Lower leg skin (tissue), 3 donors: Measurements from ENCODE around the gene RAB40AL.

Source experiments
- POLR2A ChIP-seq, 2 donors: fragments of 450-650 bp; IDR thresholded peaks; one replicate each; pipeline ENCODE4 v1.6.1; 2016 to 2017; ENCODE audit warnings: antibody characterized with exemption in 2 of 2, mild to moderate bottlenecking in 1 of 2, moderate library complexity in 1 of 2
- TF ChIP-seq, protein P1 (sequence below), 3 donors: fragments of 450-650 bp; IDR thresholded peaks; one replicate each; pipeline ENCODE4 v1.5.1; 2016; ENCODE audit warnings: antibody characterized with exemption in 3 of 3, mild to moderate bottlenecking in 3 of 3, moderate library complexity in 2 of 3

DNA sequence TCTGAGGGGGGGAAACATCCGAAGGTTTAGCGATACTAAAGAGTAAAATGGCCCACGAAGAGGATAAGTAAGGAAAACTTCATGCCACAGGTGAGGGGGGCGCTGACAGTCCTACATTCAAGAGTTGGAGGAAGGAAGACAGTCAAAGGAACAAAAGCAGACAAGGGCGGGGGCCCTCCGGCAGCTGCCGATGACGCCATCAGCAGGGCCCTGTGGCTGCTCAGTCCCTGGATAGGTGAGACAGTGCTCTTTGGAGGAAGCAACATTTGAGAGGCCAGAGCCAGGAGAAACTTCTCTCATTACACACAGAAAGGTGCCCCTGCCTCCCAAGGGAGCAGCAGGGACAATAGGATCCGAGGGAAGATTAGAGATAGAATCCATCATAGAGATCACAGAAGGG, 41.5 kb downstream of the RAB40AL start:
- TF ChIP-seq, protein P1, sequence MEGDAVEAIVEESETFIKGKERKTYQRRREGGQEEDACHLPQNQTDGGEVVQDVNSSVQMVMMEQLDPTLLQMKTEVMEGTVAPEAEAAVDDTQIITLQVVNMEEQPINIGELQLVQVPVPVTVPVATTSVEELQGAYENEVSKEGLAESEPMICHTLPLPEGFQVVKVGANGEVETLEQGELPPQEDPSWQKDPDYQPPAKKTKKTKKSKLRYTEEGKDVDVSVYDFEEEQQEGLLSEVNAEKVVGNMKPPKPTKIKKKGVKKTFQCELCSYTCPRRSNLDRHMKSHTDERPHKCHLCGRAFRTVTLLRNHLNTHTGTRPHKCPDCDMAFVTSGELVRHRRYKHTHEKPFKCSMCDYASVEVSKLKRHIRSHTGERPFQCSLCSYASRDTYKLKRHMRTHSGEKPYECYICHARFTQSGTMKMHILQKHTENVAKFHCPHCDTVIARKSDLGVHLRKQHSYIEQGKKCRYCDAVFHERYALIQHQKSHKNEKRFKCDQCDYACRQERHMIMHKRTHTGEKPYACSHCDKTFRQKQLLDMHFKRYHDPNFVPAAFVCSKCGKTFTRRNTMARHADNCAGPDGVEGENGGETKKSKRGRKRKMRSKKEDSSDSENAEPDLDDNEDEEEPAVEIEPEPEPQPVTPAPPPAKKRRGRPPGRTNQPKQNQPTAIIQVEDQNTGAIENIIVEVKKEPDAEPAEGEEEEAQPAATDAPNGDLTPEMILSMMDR (IDR thresholded peaks at IDR 0.05): no peak
- TF ChIP-seq POLR2A (IDR thresholded peaks at IDR 0.05): no peak
